Measurements from ENCODE around the gene CASP10.

The CASP10 gene

DNA sequence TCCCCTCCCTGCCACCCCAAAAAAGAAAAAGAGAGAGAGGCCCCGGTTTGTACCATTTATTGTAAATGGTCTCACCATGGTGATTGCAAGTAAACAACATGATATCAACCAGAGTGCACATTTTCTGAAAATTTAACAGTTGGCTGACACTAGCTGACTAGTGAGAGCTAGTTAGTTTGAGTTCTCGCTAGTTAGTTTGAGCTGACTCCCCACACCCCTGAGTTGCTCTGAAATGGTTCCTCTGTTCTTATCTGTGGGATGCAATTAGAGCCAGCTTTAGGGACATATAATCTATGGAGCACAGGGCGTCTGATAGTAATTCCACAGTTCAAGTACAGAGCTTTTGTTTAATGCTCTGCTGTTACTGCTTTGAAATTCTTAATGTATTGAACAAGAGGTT lies 13.1 kb downstream of the CASP10 start:
- DNase-seq (ENCODE audit: low read depth in 1 of 2, low spot score in 1 of 2) = no peak
- Histone ChIP-seq H3K27me3 (ENCODE audit: insufficient read depth, poor library complexity, severe bottlenecking) (no peaks in the 10 kb centered on the region), H3K27ac (replicated peaks) (no peak overlapping the region), H3K4me3 (replicated peaks; ENCODE audit: insufficient read depth, low read length) (no peak overlapping the region)
- TF ChIP-seq SPI1 (IDR thresholded peaks at IDR 0.05; ENCODE audit: borderline replicate concordance, low read depth) (no peak), POLR2AphosphoS5 (IDR thresholded peaks at IDR 0.05; ENCODE audit: low read depth) (no peak), GABPA (IDR thresholded peaks at IDR 0.05; ENCODE audit: low read depth) (no peak)
- TF ChIP-seq, protein P1, sequence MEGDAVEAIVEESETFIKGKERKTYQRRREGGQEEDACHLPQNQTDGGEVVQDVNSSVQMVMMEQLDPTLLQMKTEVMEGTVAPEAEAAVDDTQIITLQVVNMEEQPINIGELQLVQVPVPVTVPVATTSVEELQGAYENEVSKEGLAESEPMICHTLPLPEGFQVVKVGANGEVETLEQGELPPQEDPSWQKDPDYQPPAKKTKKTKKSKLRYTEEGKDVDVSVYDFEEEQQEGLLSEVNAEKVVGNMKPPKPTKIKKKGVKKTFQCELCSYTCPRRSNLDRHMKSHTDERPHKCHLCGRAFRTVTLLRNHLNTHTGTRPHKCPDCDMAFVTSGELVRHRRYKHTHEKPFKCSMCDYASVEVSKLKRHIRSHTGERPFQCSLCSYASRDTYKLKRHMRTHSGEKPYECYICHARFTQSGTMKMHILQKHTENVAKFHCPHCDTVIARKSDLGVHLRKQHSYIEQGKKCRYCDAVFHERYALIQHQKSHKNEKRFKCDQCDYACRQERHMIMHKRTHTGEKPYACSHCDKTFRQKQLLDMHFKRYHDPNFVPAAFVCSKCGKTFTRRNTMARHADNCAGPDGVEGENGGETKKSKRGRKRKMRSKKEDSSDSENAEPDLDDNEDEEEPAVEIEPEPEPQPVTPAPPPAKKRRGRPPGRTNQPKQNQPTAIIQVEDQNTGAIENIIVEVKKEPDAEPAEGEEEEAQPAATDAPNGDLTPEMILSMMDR (IDR thresholded peaks at IDR 0.05; ENCODE audit: insufficient read depth, low read length) = no peak
- TF ChIP-seq, protein P2, sequence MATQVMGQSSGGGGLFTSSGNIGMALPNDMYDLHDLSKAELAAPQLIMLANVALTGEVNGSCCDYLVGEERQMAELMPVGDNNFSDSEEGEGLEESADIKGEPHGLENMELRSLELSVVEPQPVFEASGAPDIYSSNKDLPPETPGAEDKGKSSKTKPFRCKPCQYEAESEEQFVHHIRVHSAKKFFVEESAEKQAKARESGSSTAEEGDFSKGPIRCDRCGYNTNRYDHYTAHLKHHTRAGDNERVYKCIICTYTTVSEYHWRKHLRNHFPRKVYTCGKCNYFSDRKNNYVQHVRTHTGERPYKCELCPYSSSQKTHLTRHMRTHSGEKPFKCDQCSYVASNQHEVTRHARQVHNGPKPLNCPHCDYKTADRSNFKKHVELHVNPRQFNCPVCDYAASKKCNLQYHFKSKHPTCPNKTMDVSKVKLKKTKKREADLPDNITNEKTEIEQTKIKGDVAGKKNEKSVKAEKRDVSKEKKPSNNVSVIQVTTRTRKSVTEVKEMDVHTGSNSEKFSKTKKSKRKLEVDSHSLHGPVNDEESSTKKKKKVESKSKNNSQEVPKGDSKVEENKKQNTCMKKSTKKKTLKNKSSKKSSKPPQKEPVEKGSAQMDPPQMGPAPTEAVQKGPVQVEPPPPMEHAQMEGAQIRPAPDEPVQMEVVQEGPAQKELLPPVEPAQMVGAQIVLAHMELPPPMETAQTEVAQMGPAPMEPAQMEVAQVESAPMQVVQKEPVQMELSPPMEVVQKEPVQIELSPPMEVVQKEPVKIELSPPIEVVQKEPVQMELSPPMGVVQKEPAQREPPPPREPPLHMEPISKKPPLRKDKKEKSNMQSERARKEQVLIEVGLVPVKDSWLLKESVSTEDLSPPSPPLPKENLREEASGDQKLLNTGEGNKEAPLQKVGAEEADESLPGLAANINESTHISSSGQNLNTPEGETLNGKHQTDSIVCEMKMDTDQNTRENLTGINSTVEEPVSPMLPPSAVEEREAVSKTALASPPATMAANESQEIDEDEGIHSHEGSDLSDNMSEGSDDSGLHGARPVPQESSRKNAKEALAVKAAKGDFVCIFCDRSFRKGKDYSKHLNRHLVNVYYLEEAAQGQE (IDR thresholded peaks at IDR 0.05; ENCODE audit: insufficient replicate concordance, low read depth) = no peak

DNA sequence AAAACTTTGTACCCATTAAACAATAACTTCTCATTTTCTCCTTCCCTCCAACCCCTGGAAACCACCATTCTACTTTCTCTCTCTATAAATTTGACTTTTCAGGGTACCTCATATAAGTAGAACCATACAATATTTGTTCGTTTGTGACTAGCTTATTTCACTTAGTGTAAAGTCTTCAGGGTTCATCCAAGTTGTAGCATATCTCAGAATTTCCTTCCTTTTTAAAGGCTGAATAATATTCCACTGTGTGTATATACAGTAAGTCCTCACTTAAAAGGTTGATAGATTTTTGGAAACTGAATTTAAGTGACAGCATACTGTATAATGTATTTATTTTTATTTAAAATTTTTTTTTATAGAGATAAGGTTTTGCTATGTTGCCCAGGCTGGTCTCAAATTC lies 13.9 kb downstream of the CASP10 start:
- no peaks in the 10 kb centered on the region for H3K27me3 ChIP-seq (ENCODE audit: insufficient read depth, poor library complexity, severe bottlenecking)
- TF ChIP-seq POLR2AphosphoS5 (IDR thresholded peaks at IDR 0.05; ENCODE audit: low read depth) = no peak
- H3K27ac ChIP-seq (replicated peaks) = no peak overlapping the region
- no peak overlapping the region for H3K4me3 ChIP-seq (replicated peaks; ENCODE audit: insufficient read depth, low read length)
- no peak for DNase-seq (ENCODE audit: low read depth in 1 of 2, low spot score in 1 of 2)

DNA sequence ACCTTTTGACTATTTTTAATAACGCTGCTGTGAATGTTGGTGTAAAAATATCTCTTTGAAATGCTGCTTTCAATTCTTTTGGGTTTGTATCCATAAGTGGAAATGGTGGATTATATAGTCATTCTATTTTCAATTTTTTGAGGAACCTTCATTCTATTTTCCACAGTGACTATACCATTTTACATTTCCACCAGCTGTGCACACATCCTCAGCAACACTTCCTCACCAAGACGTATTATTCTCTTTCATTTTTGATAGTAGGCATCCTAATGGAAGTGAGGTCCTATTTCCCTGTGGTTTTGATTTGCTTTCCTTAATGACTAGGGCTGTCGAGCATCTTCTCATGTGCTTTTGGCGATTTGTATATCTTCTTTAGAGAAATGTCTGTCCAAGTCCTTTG lies 14.8 kb downstream of the CASP10 start:
- TF ChIP-seq, protein P2 (IDR thresholded peaks at IDR 0.05; ENCODE audit: insufficient replicate concordance, low read depth) = no peak
- TF ChIP-seq GABPA (IDR thresholded peaks at IDR 0.05; ENCODE audit: low read depth) (no peak), POLR2AphosphoS5 (IDR thresholded peaks at IDR 0.05; ENCODE audit: low read depth) (no peak), SPI1 (IDR thresholded peaks at IDR 0.05; ENCODE audit: borderline replicate concordance, low read depth) (no peak)
- TF ChIP-seq, protein P1 (IDR thresholded peaks at IDR 0.05; ENCODE audit: insufficient read depth, low read length) = no peak
- Histone ChIP-seq H3K4me3 (replicated peaks; ENCODE audit: insufficient read depth, low read length) (no peak overlapping the region), H3K27ac (replicated peaks) (no peak overlapping the region), H3K27me3 (ENCODE audit: insufficient read depth, poor library complexity, severe bottlenecking) (no peaks in the 10 kb centered on the region)
- DNase-seq (ENCODE audit: low read depth in 1 of 2, low spot score in 1 of 2) = no peak

DNA sequence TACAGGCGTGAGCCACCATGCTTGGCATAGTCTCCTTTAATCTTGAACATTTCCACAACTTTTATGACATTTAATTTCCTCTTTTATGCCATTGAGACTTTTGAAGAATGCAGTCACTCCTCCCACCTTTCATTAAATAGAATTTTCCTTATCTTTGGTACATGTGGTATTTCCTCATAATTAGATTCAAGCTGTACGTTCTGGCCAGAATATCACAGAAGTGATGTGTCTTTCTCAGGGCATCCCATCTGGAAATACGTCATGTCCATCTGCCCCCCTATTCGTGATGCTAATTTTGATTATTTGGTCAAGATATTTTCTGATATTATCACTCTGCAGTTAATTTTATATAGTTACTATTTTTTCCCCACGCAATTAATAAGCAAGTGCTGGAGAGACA lies 16.9 kb downstream of the CASP10 start:
- no peaks in the 10 kb centered on the region for H3K27me3 ChIP-seq (ENCODE audit: insufficient read depth, poor library complexity, severe bottlenecking)
- no peak for DNase-seq (ENCODE audit: low read depth in 1 of 2, low spot score in 1 of 2)
- TF ChIP-seq POLR2AphosphoS5 (IDR thresholded peaks at IDR 0.05; ENCODE audit: low read depth) (no peak), GABPA (IDR thresholded peaks at IDR 0.05; ENCODE audit: low read depth) (no peak), SPI1 (IDR thresholded peaks at IDR 0.05; ENCODE audit: borderline replicate concordance, low read depth) (no peak)
- TF ChIP-seq, protein P1 (IDR thresholded peaks at IDR 0.05; ENCODE audit: insufficient read depth, low read length) = no peak
- TF ChIP-seq, protein P2 (IDR thresholded peaks at IDR 0.05; ENCODE audit: insufficient replicate concordance, low read depth) = no peak
- H3K27ac ChIP-seq (replicated peaks) = no peak overlapping the region
- no peak overlapping the region for H3K4me3 ChIP-seq (replicated peaks; ENCODE audit: insufficient read depth, low read length)
